NCI-H2081 treated with DMSO at 0.1 percent for 48 hours (cell line): ENCODE data around the gene EFCAB5.
A peak's percentile ranks its signal among the peaks of the same experiment; 100 is the strongest.
"Not testable (repeated sequence)": the region's sequence is repeated elsewhere in the genome, so short reads cannot be mapped to it uniquely, and the experiment has no call there.

Experiments
- DNase-seq: peaks from one replicate; lab custom pipeline; 2025; lab: John Stamatoyannopoulos, UW

The EFCAB5 gene

GRCh38 chr17:30095507-30096244 is 154.2 kb downstream of the EFCAB5 start:
- no peak for DNase-seq

- DNase-seq, result no peak
Observed at GRCh38 chr17:30101686-30102390, 160.4 kb downstream of the EFCAB5 start.

- no peak for DNase-seq
Observed at GRCh38 chr17:30103921-30104320, 162.5 kb downstream of the EFCAB5 start.

GRCh38 chr17:30104575-30105339 is 163.3 kb downstream of the EFCAB5 start:
- peak; percentile 57 for DNase-seq

GRCh38 chr17:30112794-30113193 is 171.4 kb downstream of the EFCAB5 start:
- DNase-seq, result no peak

GRCh38 chr17:30113213-30113612 is 171.8 kb downstream of the EFCAB5 start:
- DNase-seq, result no peak

GRCh38 chr17:30116345-30116660 is 174.9 kb downstream of the EFCAB5 start:
- no peak for DNase-seq

- peak; percentile 22 for DNase-seq
Observed at GRCh38 chr17:30116661-30117551, 175.5 kb downstream of the EFCAB5 start, which contains the start of gene NSRP1. TSS of gene NSRP1 (plus strand) at chr17:30116816. CDS start at chr17:30116844, 28 bp downstream.

- no peak for DNase-seq
Observed at GRCh38 chr17:30117675-30118081, 176.2 kb downstream of the EFCAB5 start.

GRCh38 chr17:30118635-30119034 is 177.2 kb downstream of the EFCAB5 start:
- DNase-seq, result not testable (repeated sequence)

- no peak for DNase-seq
Observed at GRCh38 chr17:30124273-30124796, 182.9 kb downstream of the EFCAB5 start.

GRCh38 chr17:30130121-30130520 is 188.7 kb downstream of the EFCAB5 start:
- DNase-seq, result no peak

GRCh38 chr17:30132615-30133014 is 191.2 kb downstream of the EFCAB5 start:
- DNase-seq, result no peak

- no peak for DNase-seq
Observed at GRCh38 chr17:30133197-30133596, 191.8 kb downstream of the EFCAB5 start.

- DNase-seq, result no peak
Observed at GRCh38 chr17:30134551-30134950, 193.1 kb downstream of the EFCAB5 start.

GRCh38 chr17:30137158-30137557 is 195.7 kb downstream of the EFCAB5 start:
- DNase-seq, result no peak

- not testable (repeated sequence) for DNase-seq
Observed at GRCh38 chr17:30147860-30148259, 206.4 kb downstream of the EFCAB5 start.

GRCh38 chr17:30148376-30148775 is 206.9 kb downstream of the EFCAB5 start:
- DNase-seq, result no peak

- no peak for DNase-seq
Observed at GRCh38 chr17:30151471-30151870, 210.0 kb downstream of the EFCAB5 start.

- no peak for DNase-seq
Observed at GRCh38 chr17:30153463-30153862, 212.0 kb downstream of the EFCAB5 start.

GRCh38 chr17:30155389-30155788 is 214.0 kb downstream of the EFCAB5 start:
- DNase-seq, result no peak
